Measurements from ENCODE around the gene KRTAP19-2. TPM values are rescaled to one million over a fixed set of nuclear protein-coding genes. Genes with fewer than 3 reads are reported as not detected.

KRTAP19-2 gene
- total RNA-seq, 2 experiments from 2014 or later: not detected

GRCh38 chr21:30448514-30448913 is 38.7 kb downstream of the KRTAP19-2 start:
- DNase-seq (no peak), ATAC-seq (ENCODE audit: low read depth) (no peak)
- H3K4me1 Mint-ChIP-seq: peaks cover 3% of the 10 kb centered on the region
- POLR2A ChIA-PET: interaction anchor here (0.6 kb wide), 1 partner anchor 102 kb away, joined by 3 read pairs; no protein-coding TSS in a partner anchor
- no peak overlapping the region for H3K27ac Mint-ChIP-seq
- H3K36me3 Mint-ChIP-seq: no peaks in the 10 kb centered on the region
- no peak overlapping the region for H3K4me3 Mint-ChIP-seq
- H3K9me3 Mint-ChIP-seq: no peaks in the 10 kb centered on the region
- H3K27me3 Mint-ChIP-seq: peaks cover 2% of the 10 kb centered on the region

- ATAC-seq (ENCODE audit: low read depth) (no peak), DNase-seq (no peak)
- POLR2A ChIA-PET: no interaction called here
- Mint-ChIP-seq H3K27me3 (no peaks in the 10 kb centered on the region), H3K4me1 (peaks cover 3% of the 10 kb centered on the region), H3K27ac (no peak overlapping the region), H3K4me3 (no peak overlapping the region), H3K36me3 (no peaks in the 10 kb centered on the region), H3K9me3 (no peaks in the 10 kb centered on the region)
These were observed 40.2 kb downstream of the KRTAP19-2 start for GRCh38 chr21:30447056-30447455.

GRCh38 chr21:30444204-30444603 is 43.0 kb downstream of the KRTAP19-2 start:
- no peaks in the 10 kb centered on the region for H3K27me3 Mint-ChIP-seq
- no peak overlapping the region for H3K4me3 Mint-ChIP-seq
- H3K4me1 Mint-ChIP-seq: peaks cover 3% of the 10 kb centered on the region
- H3K36me3 Mint-ChIP-seq: no peaks in the 10 kb centered on the region
- H3K27ac Mint-ChIP-seq: no peak overlapping the region
- no peak for DNase-seq
- ATAC-seq (ENCODE audit: low read depth): no peak
- POLR2A ChIA-PET: no interaction called here
- H3K9me3 Mint-ChIP-seq: no peaks in the 10 kb centered on the region

GRCh38 chr21:30443226-30443625 is 44.0 kb downstream of the KRTAP19-2 start:
- DNase-seq (no peak), ATAC-seq (ENCODE audit: low read depth) (no peak)
- H3K27ac Mint-ChIP-seq: no peak overlapping the region
- POLR2A ChIA-PET: no interaction called here
- no peak overlapping the region for H3K4me3 Mint-ChIP-seq
- H3K36me3 Mint-ChIP-seq: no peaks in the 10 kb centered on the region
- no peaks in the 10 kb centered on the region for H3K9me3 Mint-ChIP-seq
- H3K4me1 Mint-ChIP-seq: peaks cover 3% of the 10 kb centered on the region
- H3K27me3 Mint-ChIP-seq: no peaks in the 10 kb centered on the region

GRCh38 chr21:30439975-30440374 is 47.3 kb downstream of the KRTAP19-2 start, which contains the start of gene KRTAP15-1:
Gene KRTAP15-1, plus strand, starts transcription at chr21:30440275. Its CDS starts 53 bp downstream, at chr21:30440328.
- DNase-seq: no peak
- no peak within 1 kb of the TSS for H3K27ac Mint-ChIP-seq
- H3K4me3 Mint-ChIP-seq: no peak within 1 kb of the TSS
- no peaks in the 10 kb centered on the region for H3K4me1 Mint-ChIP-seq
- no peak for ATAC-seq (ENCODE audit: low read depth)
- H3K9me3 Mint-ChIP-seq: no peaks in the 10 kb centered on the region
- POLR2A ChIA-PET: no interaction called here
- H3K27me3 Mint-ChIP-seq: no peaks in the 10 kb centered on the region
- H3K36me3 Mint-ChIP-seq: no peaks in the 10 kb centered on the region

Other genes starting within 250 kb of the KRTAP19-2 start
- gene KRTAP24-1, start 204.5 kb downstream of the KRTAP19-2 start, total RNA-seq: not detected
- not detected for gene KRTAP25-1, start 197.9 kb downstream of the KRTAP19-2 start, total RNA-seq
- gene KRTAP26-1, start 167.1 kb downstream of the KRTAP19-2 start, total RNA-seq: not detected
- not detected for gene KRTAP27-1, start 149.7 kb downstream of the KRTAP19-2 start, total RNA-seq
- gene KRTAP23-1, start 138.8 kb downstream of the KRTAP19-2 start, total RNA-seq: not detected
- not detected for gene KRTAP13-2, start 115.2 kb downstream of the KRTAP19-2 start, total RNA-seq
- not detected for gene KRTAP13-1, start 91.4 kb downstream of the KRTAP19-2 start, total RNA-seq
- gene KRTAP13-3, start 61.5 kb downstream of the KRTAP19-2 start, total RNA-seq: not detected
- not detected for gene KRTAP13-4, start 57.2 kb downstream of the KRTAP19-2 start, total RNA-seq
- gene KRTAP15-1, start 47.2 kb downstream of the KRTAP19-2 start, total RNA-seq: not detected
- gene KRTAP19-1, start 7.1 kb downstream of the KRTAP19-2 start, total RNA-seq: not detected
- gene KRTAP19-3, start 4.6 kb upstream of the KRTAP19-2 start, total RNA-seq: not detected
- gene KRTAP19-4, start 9.7 kb upstream of the KRTAP19-2 start, total RNA-seq: not detected
- not detected for gene KRTAP19-5, start 14.7 kb upstream of the KRTAP19-2 start, total RNA-seq
- not detected for gene KRTAP19-6, start 54.4 kb upstream of the KRTAP19-2 start, total RNA-seq
- not detected for gene KRTAP19-7, start 73.9 kb upstream of the KRTAP19-2 start, total RNA-seq
- not detected for gene KRTAP22-2, start 103.0 kb upstream of the KRTAP19-2 start, total RNA-seq
- gene KRTAP6-3, start 105.0 kb upstream of the KRTAP19-2 start, total RNA-seq: not detected
- gene KRTAP6-2, start 111.5 kb upstream of the KRTAP19-2 start, total RNA-seq: not detected
- not detected for gene KRTAP22-1, start 113.7 kb upstream of the KRTAP19-2 start, total RNA-seq
- not detected for gene KRTAP6-1, start 126.5 kb upstream of the KRTAP19-2 start, total RNA-seq
- gene KRTAP20-1, start 129.0 kb upstream of the KRTAP19-2 start, total RNA-seq: not detected
- gene KRTAP20-4, start 133.2 kb upstream of the KRTAP19-2 start, total RNA-seq: not detected
- gene KRTAP20-2, start 147.8 kb upstream of the KRTAP19-2 start, total RNA-seq: not detected
- not detected for gene KRTAP20-3, start 155.4 kb upstream of the KRTAP19-2 start, total RNA-seq
- not detected for gene KRTAP21-3, start 231.3 kb upstream of the KRTAP19-2 start, total RNA-seq

Measured in activated naive CD8-positive, alpha-beta T cell treated with anti-CD3 and anti-CD28 coated beads, Interleukin-2, amount 10 ng/mL, durations not matched to agents 7 days and 5 days (primary cell).